ENCODE results near the gene REEP6. TPM values are rescaled to one million over a fixed set of nuclear protein-coding genes. Genes with fewer than 3 reads are reported as not detected.
"Not testable (repeated sequence)": the region's sequence is repeated elsewhere in the genome, so short reads cannot be mapped to it uniquely, and the experiment has no call there.

The REEP6 gene
- total and polyA plus RNA-seq, 11 donors = 1.9 to 6.0 (median 3.6) TPM

DNA sequence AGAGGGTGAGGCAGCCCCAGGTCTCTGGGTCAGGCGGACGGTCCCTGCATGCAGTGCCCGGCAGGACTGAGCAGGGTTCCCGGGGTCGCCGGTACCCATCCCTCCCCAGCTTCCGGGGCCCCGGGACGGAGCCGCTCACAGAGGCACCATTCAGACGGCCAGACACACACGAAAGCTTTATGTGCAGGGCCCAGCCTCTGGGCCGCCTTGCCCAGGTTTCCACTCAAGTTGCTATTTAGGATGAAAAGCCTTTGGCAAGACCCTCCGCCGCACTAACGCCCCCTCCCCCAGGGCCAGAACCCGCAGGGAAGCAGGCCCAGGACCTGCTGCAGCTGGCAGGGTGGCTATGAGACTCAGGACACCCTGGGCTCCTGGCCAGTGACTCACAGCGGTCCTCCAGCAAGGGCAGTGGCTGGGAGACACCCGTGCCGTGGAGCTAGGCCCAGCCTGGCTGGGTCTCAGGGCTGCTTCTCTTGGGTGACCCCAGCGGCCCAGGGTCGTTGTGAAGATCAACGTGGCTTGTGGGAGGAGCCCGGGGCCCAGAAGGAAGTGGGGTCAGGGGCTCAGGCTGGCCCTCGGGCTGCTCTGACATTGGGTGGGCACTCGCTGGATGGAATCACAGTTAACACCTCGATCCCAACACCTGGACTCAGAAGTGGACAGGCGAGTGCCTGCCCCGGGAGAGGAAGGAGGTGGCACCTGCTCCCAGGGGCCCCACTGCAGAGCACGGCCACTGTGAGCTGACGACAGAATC lies 16.8 kb upstream of the REEP6 start:
- DNase-seq = peak in 4 of 5 donors; percentile 14 to 71 (median 49)

DNA sequence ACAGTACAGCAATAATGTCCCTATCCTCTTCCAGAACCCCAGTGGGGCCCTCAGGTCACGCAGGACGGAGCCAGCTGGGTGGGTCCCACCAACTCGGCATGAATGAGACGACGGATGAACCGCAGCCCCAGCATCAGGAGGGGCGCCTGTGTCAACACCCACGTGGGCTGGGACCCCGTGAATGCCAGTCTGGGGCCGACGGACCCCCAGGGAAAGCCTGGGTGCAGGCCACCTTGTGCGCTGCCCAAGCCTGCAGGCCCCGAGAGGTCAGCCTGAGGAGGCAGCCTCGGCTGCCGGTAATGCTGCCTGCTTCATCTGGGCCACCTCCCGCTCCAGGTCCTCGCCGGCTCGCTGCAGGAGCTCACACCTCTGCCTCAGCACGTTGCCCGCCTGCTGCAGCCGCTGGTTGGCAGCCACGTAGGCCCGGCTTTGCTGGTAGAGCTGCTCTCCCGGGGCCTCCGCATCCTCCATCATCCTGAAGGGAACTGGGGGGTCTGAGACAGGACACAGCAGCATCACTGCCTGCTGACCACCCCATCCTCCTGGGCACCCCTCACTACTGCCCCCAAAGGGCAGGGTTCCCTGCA lies 16.1 kb upstream of the REEP6 start:
- TF ChIP-seq, protein P1, sequence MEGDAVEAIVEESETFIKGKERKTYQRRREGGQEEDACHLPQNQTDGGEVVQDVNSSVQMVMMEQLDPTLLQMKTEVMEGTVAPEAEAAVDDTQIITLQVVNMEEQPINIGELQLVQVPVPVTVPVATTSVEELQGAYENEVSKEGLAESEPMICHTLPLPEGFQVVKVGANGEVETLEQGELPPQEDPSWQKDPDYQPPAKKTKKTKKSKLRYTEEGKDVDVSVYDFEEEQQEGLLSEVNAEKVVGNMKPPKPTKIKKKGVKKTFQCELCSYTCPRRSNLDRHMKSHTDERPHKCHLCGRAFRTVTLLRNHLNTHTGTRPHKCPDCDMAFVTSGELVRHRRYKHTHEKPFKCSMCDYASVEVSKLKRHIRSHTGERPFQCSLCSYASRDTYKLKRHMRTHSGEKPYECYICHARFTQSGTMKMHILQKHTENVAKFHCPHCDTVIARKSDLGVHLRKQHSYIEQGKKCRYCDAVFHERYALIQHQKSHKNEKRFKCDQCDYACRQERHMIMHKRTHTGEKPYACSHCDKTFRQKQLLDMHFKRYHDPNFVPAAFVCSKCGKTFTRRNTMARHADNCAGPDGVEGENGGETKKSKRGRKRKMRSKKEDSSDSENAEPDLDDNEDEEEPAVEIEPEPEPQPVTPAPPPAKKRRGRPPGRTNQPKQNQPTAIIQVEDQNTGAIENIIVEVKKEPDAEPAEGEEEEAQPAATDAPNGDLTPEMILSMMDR (IDR thresholded peaks at IDR 0.05) = no peak
- no peak for TF ChIP-seq POLR2A (IDR thresholded peaks at IDR 0.05)
- Histone ChIP-seq H3K9me3 (no peaks in the 10 kb centered on the region), H3K27ac (peak overlapping the region in 6 of 12 donors; percentile 23 to 60 (median 49)), H3K36me3 (peaks cover 0 to 33% (median 3%) of the 10 kb centered on the region in 9 donors), H3K27me3 (peaks cover 1 to 38% (median 26%) of the 10 kb centered on the region in 9 donors), H3K4me1 (peaks cover 12 to 61% (median 45%) of the 10 kb centered on the region in 12 donors), H3K4me3 (no peak overlapping the region)
- 89 to 94% (median 92%) methylated on average over 24 to 26 of the region's 26 CpGs for WGBS, 4 donors
- DNase-seq = peak in 4 of 5 donors; percentile 10 to 53 (median 14)
- ATAC-seq = no peak
- intact Hi-C loops (cut with DNase I) = no loop called here

More for the DNA sequence above, 16.8 kb upstream of the REEP6 start:
- 69 to 78% (median 72%) methylated on average over 25 to 31 of the region's 31 CpGs for WGBS, 4 donors
- H3K27ac ChIP-seq = peak overlapping the region in 6 of 12 donors; percentile 23 to 60 (median 49)
- H3K4me1 ChIP-seq = peaks cover 15 to 63% (median 42%) of the 10 kb centered on the region in 12 donors
- H3K27me3 ChIP-seq = peaks cover 6 to 43% (median 32%) of the 10 kb centered on the region in 9 donors
- intact Hi-C loops (cut with DNase I) = no loop called here
- no peaks in the 10 kb centered on the region for H3K9me3 ChIP-seq
- peak in 3 of 4 donors; percentile 12 to 47 (median 20) for ATAC-seq
- peaks cover 0 to 33% (median 3%) of the 10 kb centered on the region in 9 donors for H3K36me3 ChIP-seq
- H3K4me3 ChIP-seq = no peak overlapping the region
- TF ChIP-seq, protein P1 (IDR thresholded peaks at IDR 0.05) = no peak
- no peak for TF ChIP-seq POLR2A (IDR thresholded peaks at IDR 0.05)

DNA sequence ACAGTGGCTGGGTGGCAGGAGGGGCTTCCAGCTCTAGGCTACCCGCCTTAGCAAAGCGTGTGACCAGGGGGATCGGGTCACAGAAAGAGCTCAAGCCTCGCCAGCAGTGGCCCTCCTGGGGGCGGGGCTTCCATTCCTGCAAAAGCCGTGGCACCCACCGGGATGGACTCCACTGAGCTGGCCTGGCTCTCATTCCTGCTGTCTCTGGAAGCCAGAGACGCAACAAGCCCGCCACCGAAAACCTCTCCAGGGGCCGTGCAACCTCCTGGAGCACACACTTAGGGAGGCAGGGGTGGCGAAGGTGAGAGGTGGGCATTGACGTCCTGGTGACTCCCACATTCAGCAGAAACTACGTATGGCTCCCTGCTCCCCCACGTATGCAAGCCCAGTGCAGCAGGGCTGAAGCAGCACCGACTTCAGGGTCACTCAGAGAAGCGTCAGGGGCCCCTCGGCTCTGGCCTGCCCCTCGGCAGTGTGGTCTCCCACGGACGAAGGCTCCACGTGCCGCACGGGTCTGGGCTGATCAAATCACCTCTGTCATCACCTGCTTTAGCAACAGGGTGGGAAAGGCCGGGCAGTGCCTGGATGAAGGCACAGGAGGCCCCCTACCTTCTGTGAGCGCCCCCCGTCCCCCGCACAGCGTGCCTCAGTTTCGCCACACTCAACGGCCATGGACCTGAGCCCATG lies 15.1 kb upstream of the REEP6 start:
- Histone ChIP-seq H3K4me1 (peaks cover 3 to 51% (median 35%) of the 10 kb centered on the region in 12 donors), H3K9me3 (no peaks in the 10 kb centered on the region), H3K4me3 (no peak overlapping the region), H3K27me3 (peaks cover 0 to 27% (median 16%) of the 10 kb centered on the region in 9 donors), H3K27ac (no peak overlapping the region), H3K36me3 (peaks cover 0 to 33% (median 3%) of the 10 kb centered on the region in 9 donors)
- no peak for ATAC-seq
- TF ChIP-seq POLR2A (IDR thresholded peaks at IDR 0.05) = no peak
- TF ChIP-seq, protein P1 (IDR thresholded peaks at IDR 0.05) = no peak
- DNase-seq = peak in 1 of 5 donors; percentile 56
- 90 to 95% (median 91%) methylated on average over 14 to 31 of the region's 31 CpGs for WGBS, 4 donors
- intact Hi-C loops (cut with DNase I) = no loop called here

DNA sequence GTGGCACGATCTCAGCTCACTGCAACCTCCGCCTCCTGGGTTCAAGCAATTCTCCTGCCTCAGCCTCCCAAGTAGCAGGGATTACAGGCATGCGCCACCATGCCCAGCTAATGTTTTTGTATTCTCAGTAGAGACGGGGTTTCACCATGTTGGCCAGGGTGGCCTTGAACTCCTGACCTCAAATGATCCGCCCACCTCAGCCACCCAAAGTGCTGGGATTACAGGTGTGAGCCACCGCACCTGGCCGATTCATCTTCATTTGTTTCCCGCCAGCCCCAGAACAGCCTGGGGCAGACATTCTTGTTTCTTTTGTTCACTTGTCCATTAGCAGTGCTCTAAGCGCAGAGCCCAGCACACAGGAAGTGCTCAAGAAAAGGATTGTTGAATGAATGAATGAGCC lies 13.9 kb upstream of the REEP6 start:
- peaks cover 0 to 41% (median 28%) of the 10 kb centered on the region in 12 donors for H3K4me1 ChIP-seq
- ATAC-seq; H3K9me3 ChIP-seq; DNase-seq; H3K27ac ChIP-seq; intact Hi-C loops (cut with DNase I); H3K4me3 ChIP-seq: not testable (repeated sequence)
- 93 to 97% (median 95%) methylated on average over 9 of the region's 9 CpGs for WGBS, 4 donors
- peaks cover 0 to 33% (median 3%) of the 10 kb centered on the region in 9 donors for H3K36me3 ChIP-seq
- peaks cover 0 to 16% (median 6%) of the 10 kb centered on the region in 9 donors for H3K27me3 ChIP-seq
